A549 (cell line): ENCODE data around the gene GSDMA. TPM values are rescaled to one million over a fixed set of nuclear protein-coding genes. Genes with fewer than 3 reads are reported as not detected.

Experiments
- ATAC-seq, 2 experiments: fragments of 200-7000 bp in 1 of 2; fragments of >200 bp in 1 of 2; cut with Nextera tagmentation in 1 of 2; cut with Tn5 transposase in 1 of 2; 3 replicates each; pipeline versions ENCODE4 v1.8.0 to v1.9.1; 2018 to 2020; ENCODE audit warnings: mild to moderate bottlenecking in 1 of 2, moderate library complexity in 1 of 2
- CTCF ChIA-PET: fragments of 300-600 bp; sonication (Branson Sonifier 250); formaldehyde crosslinking; extraction: SDS; loops from one replicate; lab custom pipeline; 2021; ENCODE audit warnings: antibody characterized with exemption, inconsistent platforms; lab: Yijun Ruan, JAX
- POLR2A ChIA-PET: fragments of 350-600 bp; formaldehyde crosslinking; extraction: SDS; loops from one replicate; lab custom pipeline; 2021; ENCODE audit warnings: antibody characterized with exemption, inconsistent platforms; lab: Yijun Ruan, JAX
- DNase-seq, 2 experiments: peaks; one replicate each; pipeline versions ENCODE4 v3.0.0 to v3.0.0-alpha.2; 2011 to 2016; ENCODE audit warnings: low read depth in 1 of 2, low spot score in 1 of 2
- FAIRE-seq: peaks from 2 replicates; lab custom pipeline; 2011; peaks lifted over from hg19 to GRCh38; lab: Jason Lieb, UNC
- H3K27ac ChIP-seq, 2 experiments: fragments of >200 bp; sonication (Bioruptor Twin); formaldehyde crosslinking; 3 replicates each; pipeline ENCODE4 v1.5.1; 2016 to 2017
- H3K4me1 ChIP-seq: fragments of >200 bp; sonication (Bioruptor Twin); formaldehyde crosslinking; 3 replicates; pipeline ENCODE4 v1.6.1; 2016
- H3K4me2 ChIP-seq: fragments of >200 bp; sonication (Bioruptor Twin); formaldehyde crosslinking; 3 replicates; pipeline ENCODE4 v1.6.1; 2016
- H3K4me3 ChIP-seq: fragments of >200 bp; sonication (Bioruptor Twin); formaldehyde crosslinking; 3 replicates; pipeline ENCODE4 v1.5.1; 2016
- H3K9me3 ChIP-seq: fragments of >200 bp; sonication (Bioruptor Twin); formaldehyde crosslinking; 3 replicates; pipeline ENCODE4 v1.6.1; 2016
- CBX8 ChIP-seq: fragments of 200-600 bp; sonication (generic); IDR thresholded peaks from 2 replicates; pipeline ENCODE4 v1.6.1; 2016
- EHMT2 ChIP-seq: fragments of 200-600 bp; sonication (generic); IDR thresholded peaks from 2 replicates; pipeline ENCODE4 v1.6.1; 2016; ENCODE audit warnings: antibody characterized with exemption, low read depth, mild to moderate bottlenecking, moderate library complexity
- FOSB ChIP-seq: fragments of 250-450 bp; sonication (Bioruptor Pico); IDR thresholded peaks from 2 replicates; pipeline ENCODE4 v1.5.0; 2020; ENCODE audit warnings: mild to moderate bottlenecking, moderate library complexity
- FOSL2 ChIP-seq, 2 experiments: fragments of 450-650 bp in 1 of 2; fragments of >200 bp in 1 of 2; sonication (Bioruptor Twin) in 1 of 2; formaldehyde crosslinking; IDR thresholded peaks; 2 replicates each; pipeline versions ENCODE4 v1.5.0 to v1.6.1; 2016 to 2020; ENCODE audit warnings: mild to moderate bottlenecking in 1 of 2, moderate library complexity in 1 of 2
- HDAC2 ChIP-seq: fragments of 200-600 bp; sonication (generic); IDR thresholded peaks from 2 replicates; pipeline ENCODE4 v1.6.1; 2016
- HMGXB4 ChIP-seq: fragments of 250-450 bp; sonication (Bioruptor Pico); IDR thresholded peaks from 2 replicates; pipeline ENCODE4 v1.5.0; 2021; ENCODE audit warnings: mild to moderate bottlenecking, moderate library complexity, borderline replicate concordance
- JUNB ChIP-seq: fragments of >200 bp; sonication (Bioruptor Twin); formaldehyde crosslinking; IDR thresholded peaks from 2 replicates; pipeline ENCODE4 v1.6.1; 2016
- MAFK ChIP-seq: fragments of 450-650 bp; IDR thresholded peaks from 2 replicates; pipeline ENCODE4 v1.6.1; 2014; ENCODE audit not compliant: partially characterized antibody
- NFE2L2 ChIP-seq: fragments of 150-350 bp; conservative IDR thresholded peaks from 2 replicates; pipeline ENCODE4 v1.6.1; 2014; ENCODE audit warnings: low read length
- PHF8 ChIP-seq: fragments of 200-600 bp; sonication (generic); IDR thresholded peaks from 2 replicates; pipeline ENCODE4 v1.6.1; 2016; ENCODE audit warnings: low read depth, mild to moderate bottlenecking, antibody characterized with exemption, moderate library complexity, borderline replicate concordance
- POLR2A ChIP-seq: IDR thresholded peaks from 2 replicates; pipeline ENCODE4 v1.6.1; 2012; ENCODE audit warnings: mild to moderate bottlenecking, low read length
- RAD21 ChIP-seq, 2 experiments: fragments of >200 bp in 1 of 2; sonication (Bioruptor Twin) in 1 of 2; formaldehyde crosslinking in 1 of 2; IDR thresholded peaks in 1 of 2; conservative IDR thresholded peaks in 1 of 2; 2 replicates in 1 of 2; 3 replicates in 1 of 2; pipeline ENCODE4 v1.6.1; 2012 to 2018; ENCODE audit warnings: inconsistent platforms in 1 of 2
- RFX5 ChIP-seq: fragments of 450-650 bp; IDR thresholded peaks from 2 replicates; pipeline ENCODE4 v1.7.1; 2014; ENCODE audit warnings: antibody characterized with exemption, mild to moderate bottlenecking, moderate library complexity
- ZC3H11A ChIP-seq: fragments of 450-650 bp; IDR thresholded peaks from 2 replicates; pipeline ENCODE4 v1.6.1; 2014; ENCODE audit warnings: antibody characterized with exemption, mild to moderate bottlenecking
- ZFP36 ChIP-seq: fragments of 450-650 bp; IDR thresholded peaks from 2 replicates; pipeline ENCODE4 v1.6.1; 2014; ENCODE audit warnings: borderline replicate concordance; ENCODE audit not compliant: partially characterized antibody
- WGBS: methylation state at CpG from one replicate; pipeline ENCODE4 v1.1.6; 2017; ENCODE audit errors: missing lambda C conversion rate; 5-methylcytosine and 5-hydroxymethylcytosine counted together
- polyA plus RNA-seq, 4 experiments: library from polyadenylated mRNA; depleted of rRNA in 3 of 4; stranded (reverse); fragments of >200 nt; fragmentation: RNase III in 1 of 4; extraction: RNeasy Plus Mini Kit Qiagen cat#74134 plus additional on column Dnase treatment in 1 of 4; gene quantifications; 2 replicates in 3 of 4; 3 replicates in 1 of 4; pipeline ENCODE4 v1.2.3, GENCODE V29; 2011 to 2017
- TF ChIP-seq, protein P1 (sequence below): fragments of >200 bp; sonication (Bioruptor Twin); formaldehyde crosslinking; IDR thresholded peaks from 3 replicates; pipeline ENCODE4 v1.5.1; 2016
- TF ChIP-seq, protein P2 (sequence below): fragments of 150-350 bp; IDR thresholded peaks from 2 replicates; pipeline ENCODE4 v1.6.1; 2014; ENCODE audit warnings: low read depth, mild to moderate bottlenecking, low read length
- TF ChIP-seq, protein P3 (sequence below): fragments of 250-450 bp; sonication (Bioruptor Pico); IDR thresholded peaks from 2 replicates; pipeline ENCODE4 v1.5.0; 2020; ENCODE audit warnings: low read depth, mild to moderate bottlenecking, moderate library complexity

The GSDMA gene
- polyA plus RNA-seq, 2 of the 4 experiments (the other 2 are of a cell fraction): not detected

DNA sequence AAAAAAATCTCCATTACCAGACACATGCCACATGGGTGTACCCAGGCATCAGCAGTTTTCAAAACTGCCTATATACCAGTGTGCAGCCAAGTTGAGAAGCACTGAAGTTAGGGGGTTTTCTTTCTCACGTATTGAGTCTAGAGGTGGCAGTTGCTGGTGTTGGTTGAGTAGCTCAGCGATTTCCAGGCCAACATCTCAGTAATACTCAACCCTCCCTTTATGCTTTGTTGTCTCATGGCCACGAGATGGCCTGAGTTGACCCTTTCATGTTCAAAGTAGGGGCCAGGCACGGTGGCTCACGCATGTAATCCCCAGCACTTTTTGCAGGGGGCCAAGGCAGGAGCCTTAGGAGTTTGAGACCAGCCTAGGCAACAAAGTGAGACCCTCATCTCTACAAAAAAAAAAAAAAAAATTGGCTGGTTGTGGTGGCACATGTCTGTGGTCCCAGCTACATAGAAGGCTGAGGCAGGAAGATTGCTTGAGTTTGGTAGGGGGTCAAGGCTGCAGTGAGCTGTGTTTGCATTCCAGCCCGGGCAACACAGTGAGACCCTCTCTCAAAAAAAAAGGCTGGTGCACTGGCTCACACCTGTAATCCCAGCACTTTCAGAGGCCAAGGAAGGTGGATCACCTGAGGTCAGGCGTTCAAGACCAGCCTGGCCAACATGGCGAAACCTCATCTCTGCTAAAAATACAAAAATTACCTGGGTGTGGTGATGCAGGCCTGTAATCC, 24.5 kb upstream of the GSDMA start:
- FAIRE-seq (no peak), DNase-seq (no peak), ATAC-seq (no peak)
- H3K4me1 ChIP-seq: peaks cover 11% of the 10 kb centered on the region
- ChIA-PET CTCF (interaction anchor here (0.7 to 4.2 kb wide), 12 partner anchors 8 to 94 kb away, joined by 3 to 43 read pairs (median 10); partner anchors contain the start of genes LRRC3C, ORMDL3 and PSMD3), POLR2A (no interaction called here)
- TF ChIP-seq HMGXB4 (no peak), MAFK (no peak), FOSB (CRISPR knock-in tag) (no peak), FOSL2 (IDR thresholded peaks at IDR 0.05) (no peak), FOSL2 (CRISPR knock-in tag; IDR thresholded peaks at IDR 0.05) (no peak), ZFP36 (no peak), POLR2A (no peak), PHF8 (no peak), EHMT2 (no peak), ZC3H11A (no peak), JUNB (no peak), CBX8 (no peak), RFX5 (no peak), HDAC2 (no peak), NFE2L2 (no peak)
- TF ChIP-seq, protein P1, sequence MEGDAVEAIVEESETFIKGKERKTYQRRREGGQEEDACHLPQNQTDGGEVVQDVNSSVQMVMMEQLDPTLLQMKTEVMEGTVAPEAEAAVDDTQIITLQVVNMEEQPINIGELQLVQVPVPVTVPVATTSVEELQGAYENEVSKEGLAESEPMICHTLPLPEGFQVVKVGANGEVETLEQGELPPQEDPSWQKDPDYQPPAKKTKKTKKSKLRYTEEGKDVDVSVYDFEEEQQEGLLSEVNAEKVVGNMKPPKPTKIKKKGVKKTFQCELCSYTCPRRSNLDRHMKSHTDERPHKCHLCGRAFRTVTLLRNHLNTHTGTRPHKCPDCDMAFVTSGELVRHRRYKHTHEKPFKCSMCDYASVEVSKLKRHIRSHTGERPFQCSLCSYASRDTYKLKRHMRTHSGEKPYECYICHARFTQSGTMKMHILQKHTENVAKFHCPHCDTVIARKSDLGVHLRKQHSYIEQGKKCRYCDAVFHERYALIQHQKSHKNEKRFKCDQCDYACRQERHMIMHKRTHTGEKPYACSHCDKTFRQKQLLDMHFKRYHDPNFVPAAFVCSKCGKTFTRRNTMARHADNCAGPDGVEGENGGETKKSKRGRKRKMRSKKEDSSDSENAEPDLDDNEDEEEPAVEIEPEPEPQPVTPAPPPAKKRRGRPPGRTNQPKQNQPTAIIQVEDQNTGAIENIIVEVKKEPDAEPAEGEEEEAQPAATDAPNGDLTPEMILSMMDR: no peak
- TF ChIP-seq, protein P2, sequence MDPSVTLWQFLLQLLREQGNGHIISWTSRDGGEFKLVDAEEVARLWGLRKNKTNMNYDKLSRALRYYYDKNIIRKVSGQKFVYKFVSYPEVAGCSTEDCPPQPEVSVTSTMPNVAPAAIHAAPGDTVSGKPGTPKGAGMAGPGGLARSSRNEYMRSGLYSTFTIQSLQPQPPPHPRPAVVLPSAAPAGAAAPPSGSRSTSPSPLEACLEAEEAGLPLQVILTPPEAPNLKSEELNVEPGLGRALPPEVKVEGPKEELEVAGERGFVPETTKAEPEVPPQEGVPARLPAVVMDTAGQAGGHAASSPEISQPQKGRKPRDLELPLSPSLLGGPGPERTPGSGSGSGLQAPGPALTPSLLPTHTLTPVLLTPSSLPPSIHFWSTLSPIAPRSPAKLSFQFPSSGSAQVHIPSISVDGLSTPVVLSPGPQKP: no peak
- TF ChIP-seq, protein P3, sequence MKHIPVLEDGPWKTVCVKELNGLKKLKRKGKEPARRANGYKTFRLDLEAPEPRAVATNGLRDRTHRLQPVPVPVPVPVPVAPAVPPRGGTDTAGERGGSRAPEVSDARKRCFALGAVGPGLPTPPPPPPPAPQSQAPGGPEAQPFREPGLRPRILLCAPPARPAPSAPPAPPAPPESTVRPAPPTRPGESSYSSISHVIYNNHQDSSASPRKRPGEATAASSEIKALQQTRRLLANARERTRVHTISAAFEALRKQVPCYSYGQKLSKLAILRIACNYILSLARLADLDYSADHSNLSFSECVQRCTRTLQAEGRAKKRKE (CRISPR knock-in tag): no peak
- no peaks in the 10 kb centered on the region for H3K9me3 ChIP-seq
- H3K4me2 ChIP-seq: no peak overlapping the region
- no peak overlapping the region for H3K27ac ChIP-seq
- 68% methylated on average over 8 of the region's 8 CpGs for WGBS
- no peak overlapping the region for H3K4me3 ChIP-seq

GRCh38 chr17:39939106-39939505, 23.7 kb upstream of the GSDMA start:
- H3K4me2 ChIP-seq: no peak overlapping the region
- no peak overlapping the region for H3K27ac ChIP-seq
- TF ChIP-seq RAD21 (conservative IDR thresholded peaks at IDR 0.05 in 1 of 2, IDR thresholded peaks at IDR 0.05 in 1 of 2): no peak
- TF ChIP-seq, all 56 proteins: peak for 0
- no peaks in the 10 kb centered on the region for H3K9me3 ChIP-seq
- no peak for DNase-seq
- CTCF ChIA-PET: interaction anchor here (0.9 to 4.2 kb wide), 15 partner anchors 9 to 92 kb away, joined by 3 to 43 read pairs (median 6); partner anchors contain the start of genes CSF3, LRRC3C, ORMDL3 and PSMD3
- POLR2A ChIA-PET: interaction anchor here (0.7 kb wide), 1 partner anchor 14 kb away, joined by 5 read pairs; no protein-coding TSS in a partner anchor
- 90% methylated on average over 3 of the region's 3 CpGs for WGBS
- FAIRE-seq: no peak
- no peak for ATAC-seq
- peaks cover 11% of the 10 kb centered on the region for H3K4me1 ChIP-seq
- no peak overlapping the region for H3K4me3 ChIP-seq
